ENCODE results near the gene BAZ2A.
"Not testable (repeated sequence)": the region's sequence is repeated elsewhere in the genome, so short reads cannot be mapped to it uniquely, and the experiment has no call there.

BAZ2A gene

DNA sequence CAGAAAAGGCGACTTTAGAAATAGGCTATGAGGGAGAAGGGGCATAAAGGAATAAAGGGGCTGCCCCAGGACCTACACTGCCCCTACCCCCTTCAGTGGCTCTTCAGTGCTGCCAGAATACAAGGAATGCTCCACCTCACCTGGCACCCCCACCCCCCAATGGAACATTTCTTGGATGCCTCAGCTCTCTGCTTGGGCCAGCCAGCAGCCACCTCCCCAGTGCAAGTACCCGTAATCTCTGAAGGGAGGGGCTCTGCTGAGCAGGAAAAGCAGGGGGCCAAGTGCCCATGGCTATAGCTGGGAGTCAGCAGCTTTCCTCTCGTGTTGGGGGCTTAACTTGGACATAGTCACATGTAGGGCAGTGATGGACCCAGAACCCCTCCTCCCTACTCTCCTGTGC, 33.3 kb downstream of the BAZ2A start:
- TF ChIP-seq GATA1 (IDR thresholded peaks at IDR 0.05; ENCODE audit: low read depth, low read length) (no peak), POLR2A (IDR thresholded peaks at IDR 0.05; ENCODE audit: low read length) (no peak)
- DNase-seq: no peak

DNA sequence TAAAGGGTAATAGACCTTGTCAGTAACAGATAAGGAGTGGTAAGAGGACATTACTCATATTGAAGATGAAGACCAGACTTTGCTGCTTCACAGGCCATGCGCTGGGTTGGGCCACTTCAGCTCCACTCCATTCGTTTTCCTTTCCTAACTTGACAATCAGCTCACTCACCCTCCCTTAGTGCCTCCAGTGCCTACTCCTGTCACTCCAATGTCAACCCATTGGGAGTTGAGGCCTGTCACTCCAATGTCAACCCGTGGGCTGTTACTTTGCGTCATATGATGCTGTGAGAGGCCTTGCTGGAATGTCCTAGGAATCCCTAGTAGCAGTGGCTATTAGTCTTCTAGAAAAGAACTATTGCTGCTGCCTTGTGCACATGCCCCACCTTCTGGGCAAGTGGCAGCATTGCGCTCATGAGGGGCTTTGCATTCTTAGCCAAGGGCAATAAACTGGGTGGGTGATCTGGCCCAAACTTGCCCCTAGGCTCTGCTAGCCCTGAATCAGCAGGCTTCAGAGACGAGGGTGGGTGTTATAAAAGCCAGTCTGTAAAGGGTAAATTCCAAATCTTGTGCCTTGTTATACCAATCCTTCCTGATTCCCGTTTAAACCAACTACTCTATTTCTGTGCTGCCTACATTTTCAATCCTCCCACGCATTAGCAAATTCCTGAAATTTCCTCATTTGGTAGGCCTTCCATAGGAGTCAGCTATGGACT, 36.1 kb downstream of the BAZ2A start:
- TF ChIP-seq POLR2A (IDR thresholded peaks at IDR 0.05; ENCODE audit: low read length) (no peak), GATA1 (IDR thresholded peaks at IDR 0.05; ENCODE audit: low read depth, low read length) (no peak)
- peak; percentile 61 to 73 for DNase-seq

- DNase-seq: no peak
These were observed 38.2 kb downstream of the BAZ2A start for GRCh38 chr12:56591961-56592360.

DNA sequence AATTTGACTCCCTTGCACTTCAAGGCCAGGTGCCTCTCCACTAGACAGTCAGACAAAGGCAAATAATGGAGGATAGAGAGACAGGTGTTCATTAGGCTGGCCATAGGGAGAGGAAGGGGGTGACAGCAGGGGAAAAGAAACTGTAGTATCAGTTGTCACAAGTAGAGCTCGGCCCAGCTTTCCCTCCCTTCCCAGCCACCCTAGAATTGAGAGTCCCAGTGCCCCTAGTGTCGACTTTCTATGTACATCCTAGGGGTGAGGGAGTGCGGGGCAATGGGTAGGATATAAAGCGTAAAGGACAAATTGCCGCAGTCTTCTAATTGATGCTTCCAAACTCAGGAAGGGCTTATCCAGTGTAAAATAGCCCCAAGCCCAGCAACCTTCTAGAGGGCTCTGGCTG, 39.0 kb downstream of the BAZ2A start:
- TF ChIP-seq GATA1 (IDR thresholded peaks at IDR 0.05; ENCODE audit: low read depth, low read length) (no peak), POLR2A (IDR thresholded peaks at IDR 0.05; ENCODE audit: low read length) (no peak)
- no peak for DNase-seq

More at GRCh38 chr12:56591961-56592360, 38.2 kb downstream of the BAZ2A start:
- TF ChIP-seq POLR2A (IDR thresholded peaks at IDR 0.05; ENCODE audit: low read length) (no peak), GATA1 (IDR thresholded peaks at IDR 0.05; ENCODE audit: low read depth, low read length) (no peak)

DNA sequence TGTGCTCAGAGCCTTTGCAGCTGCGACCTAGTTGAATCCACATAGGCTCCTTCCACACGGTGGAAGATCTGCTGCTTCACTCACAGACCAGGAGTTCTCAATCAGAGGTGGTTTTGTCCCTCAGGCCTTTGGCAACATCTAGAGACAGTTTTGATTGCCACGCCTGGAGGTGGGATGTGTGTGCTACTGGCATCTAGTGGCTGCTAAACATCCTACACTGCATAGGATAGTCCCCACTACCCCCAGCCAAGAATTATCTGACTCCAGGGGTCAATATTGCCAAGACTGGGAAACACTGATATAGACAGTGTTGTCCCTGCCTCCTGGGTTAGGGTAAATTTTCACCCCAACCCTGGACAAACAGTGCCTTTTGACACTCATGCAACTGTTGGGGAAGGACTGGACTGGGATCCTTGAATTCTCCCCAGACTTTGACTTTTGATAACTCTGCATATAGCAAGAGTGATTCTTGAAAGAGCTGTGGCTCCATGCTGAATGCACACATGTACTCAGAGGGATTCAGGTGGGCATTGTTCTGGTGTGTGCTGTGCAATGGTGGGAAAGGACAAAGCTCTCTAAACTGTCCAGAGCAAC, 39.8 kb downstream of the BAZ2A start:
- peak; percentile 14 to 38 for DNase-seq
- no peak for TF ChIP-seq GATA1 (IDR thresholded peaks at IDR 0.05; ENCODE audit: low read depth, low read length)
- TF ChIP-seq POLR2A (IDR thresholded peaks at IDR 0.05; ENCODE audit: low read length): no peak

GRCh38 chr12:56589783-56590182, 40.3 kb downstream of the BAZ2A start:
- no peak for DNase-seq
- no peak for TF ChIP-seq GATA1 (IDR thresholded peaks at IDR 0.05; ENCODE audit: low read depth, low read length)
- TF ChIP-seq POLR2A (IDR thresholded peaks at IDR 0.05; ENCODE audit: low read length): no peak

DNA sequence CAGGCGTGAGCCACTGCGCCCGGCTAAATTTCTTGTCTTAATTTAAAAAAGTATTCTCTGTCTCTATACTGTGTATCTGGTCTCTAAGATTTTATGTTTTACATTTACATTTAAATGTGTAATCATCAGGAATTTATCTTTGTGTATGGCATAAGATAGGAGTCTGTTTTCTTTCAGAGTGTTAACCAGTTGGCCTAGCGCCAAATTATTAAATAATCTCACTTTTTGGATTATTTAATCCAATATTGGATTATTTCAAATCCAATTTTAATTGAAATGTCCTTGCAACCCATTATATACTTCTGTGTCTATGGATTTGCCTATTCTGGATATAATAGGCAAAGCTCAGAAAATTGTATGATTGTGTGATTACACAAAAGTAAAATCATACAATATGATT, 45.0 kb downstream of the BAZ2A start:
- TF ChIP-seq POLR2A (IDR thresholded peaks at IDR 0.05; ENCODE audit: low read length): no peak
- TF ChIP-seq GATA1 (IDR thresholded peaks at IDR 0.05; ENCODE audit: low read depth, low read length): no peak
- no peak for DNase-seq

DNA sequence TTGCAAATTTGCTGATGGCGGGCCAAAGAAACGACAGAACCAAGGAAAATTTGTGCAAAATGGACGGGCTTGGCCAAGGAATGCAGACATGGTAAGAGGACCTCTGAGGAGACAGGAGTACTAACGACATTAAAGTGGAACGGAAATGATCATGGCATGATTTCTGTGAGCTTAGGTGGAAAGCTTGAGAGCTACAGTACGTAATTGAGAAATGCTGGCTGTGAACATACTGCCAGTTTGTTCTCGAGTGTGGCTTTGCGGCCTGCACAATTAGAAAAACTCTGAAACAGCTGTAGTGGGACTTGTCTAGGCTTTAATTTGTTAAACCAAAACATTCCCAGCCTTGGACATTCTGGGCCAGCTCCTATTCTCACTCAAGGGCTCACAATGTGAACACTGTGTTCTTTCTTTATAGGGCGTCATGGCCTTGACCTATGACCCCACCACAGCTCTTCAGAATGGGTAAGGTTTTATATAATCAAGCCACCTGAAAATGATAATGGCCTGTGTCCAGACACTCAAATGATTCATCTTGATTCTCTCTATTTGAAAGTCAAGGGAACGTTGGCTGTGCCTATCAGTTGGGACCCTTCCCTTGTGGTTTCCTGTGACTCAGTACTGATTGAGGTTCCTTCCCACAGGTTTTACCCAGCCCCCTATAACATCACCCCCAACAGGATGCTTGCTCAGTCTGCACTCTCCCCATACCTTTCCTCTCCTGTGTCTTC, 48.5 kb downstream of the BAZ2A start:
- no peak for DNase-seq
- TF ChIP-seq POLR2A (IDR thresholded peaks at IDR 0.05; ENCODE audit: low read length): no peak
- no peak for TF ChIP-seq GATA1 (IDR thresholded peaks at IDR 0.05; ENCODE audit: low read depth, low read length)

GRCh38 chr12:56578983-56579546, 51.1 kb downstream of the BAZ2A start:
- TF ChIP-seq GATA1 (IDR thresholded peaks at IDR 0.05; ENCODE audit: low read depth, low read length): no peak
- TF ChIP-seq POLR2A (IDR thresholded peaks at IDR 0.05; ENCODE audit: low read length): no peak
- no peak for DNase-seq

GRCh38 chr12:56577248-56577647, 52.9 kb downstream of the BAZ2A start:
- DNase-seq: not testable (repeated sequence)

GRCh38 chr12:56574210-56574609, 55.9 kb downstream of the BAZ2A start:
- TF ChIP-seq GATA1 (IDR thresholded peaks at IDR 0.05; ENCODE audit: low read depth, low read length) (no peak), POLR2A (IDR thresholded peaks at IDR 0.05; ENCODE audit: low read length) (no peak)
- no peak for DNase-seq

GRCh38 chr12:56572288-56572687, 57.8 kb downstream of the BAZ2A start:
- DNase-seq: no peak
- no peak for TF ChIP-seq POLR2A (IDR thresholded peaks at IDR 0.05; ENCODE audit: low read length)
- TF ChIP-seq GATA1 (IDR thresholded peaks at IDR 0.05; ENCODE audit: low read depth, low read length): no peak

DNA sequence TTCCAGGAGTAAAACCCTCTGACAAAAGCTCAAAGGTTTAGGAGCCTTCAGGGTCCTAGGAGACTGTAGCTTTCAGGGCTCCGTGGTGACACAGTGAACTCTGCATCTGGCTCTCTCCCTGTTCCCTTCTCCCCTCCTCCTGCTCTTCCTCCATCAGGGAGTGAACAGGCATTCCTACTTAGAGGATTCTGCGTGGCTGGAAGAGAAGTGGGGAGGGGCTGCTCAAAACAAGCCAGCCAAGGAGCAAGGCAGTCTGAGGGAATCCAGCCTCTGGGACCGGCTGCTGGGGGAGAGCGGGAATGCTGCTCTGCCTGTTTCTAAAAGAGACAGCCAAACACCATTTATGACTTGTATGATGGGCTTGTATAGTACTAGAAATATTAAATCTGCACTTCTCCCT, 59.0 kb downstream of the BAZ2A start:
- no peak for TF ChIP-seq GATA1 (IDR thresholded peaks at IDR 0.05; ENCODE audit: low read depth, low read length)
- no peak for DNase-seq

GRCh38 chr12:56568146-56568545, 62.0 kb downstream of the BAZ2A start:
- DNase-seq: no peak
- TF ChIP-seq GATA1 (IDR thresholded peaks at IDR 0.05; ENCODE audit: low read depth, low read length) (no peak), POLR2A (IDR thresholded peaks at IDR 0.05; ENCODE audit: low read length) (no peak)
